Cardiac septum (tissue), 1 donor: ENCODE measurements around the gene TCP11. TPM values are rescaled to one million over a fixed set of nuclear protein-coding genes. Genes with fewer than 3 reads are reported as not detected.

ENCODE experiments used
- DNase-seq: peaks from one replicate; pipeline ENCODE4 v3.0.0-alpha.2; 2020; ENCODE audit warnings: low spot score
- intact Hi-C: fragments of 100-400 bp; cut with DNase I; formaldehyde crosslinking; loops from one replicate; pipeline ENCODE4 v1.14.0; 2022
- total RNA-seq: library from RNA; stranded (reverse); fragmentation: NEBNext Ultra II Directional; extraction: Animal tissue kit (Norgen Biotek cat#: 25700); gene quantifications from one replicate; pipeline ENCODE4 v1.2.1, GENCODE V29; 2021
- donor health status: DM: no; HTN: no; CAD: no.

The TCP11 gene
- total RNA-seq, 1 donor from 2014 or later, result not detected

GRCh38 chr6:35174088-35174434 lies 32.9 kb upstream of the TCP11 start:
- no peak for DNase-seq
- intact Hi-C loops, result no loop called here

GRCh38 chr6:35173427-35174087 lies 32.4 kb upstream of the TCP11 start:
- DNase-seq, result no peak

GRCh38 chr6:35173044-35173426 lies 31.9 kb upstream of the TCP11 start:
- intact Hi-C loops, result no loop called here
- no peak for DNase-seq

More at GRCh38 chr6:35173427-35174087, 32.4 kb upstream of the TCP11 start:
- intact Hi-C loops, result no loop called here

GRCh38 chr6:35170891-35171290 lies 29.8 kb upstream of the TCP11 start:
- intact Hi-C loops, result no loop called here

GRCh38 chr6:35170166-35170565 lies 29.0 kb upstream of the TCP11 start:
- intact Hi-C loops, result no loop called here

More at GRCh38 chr6:35170891-35171290, 29.8 kb upstream of the TCP11 start:
- no peak for DNase-seq

DNA sequence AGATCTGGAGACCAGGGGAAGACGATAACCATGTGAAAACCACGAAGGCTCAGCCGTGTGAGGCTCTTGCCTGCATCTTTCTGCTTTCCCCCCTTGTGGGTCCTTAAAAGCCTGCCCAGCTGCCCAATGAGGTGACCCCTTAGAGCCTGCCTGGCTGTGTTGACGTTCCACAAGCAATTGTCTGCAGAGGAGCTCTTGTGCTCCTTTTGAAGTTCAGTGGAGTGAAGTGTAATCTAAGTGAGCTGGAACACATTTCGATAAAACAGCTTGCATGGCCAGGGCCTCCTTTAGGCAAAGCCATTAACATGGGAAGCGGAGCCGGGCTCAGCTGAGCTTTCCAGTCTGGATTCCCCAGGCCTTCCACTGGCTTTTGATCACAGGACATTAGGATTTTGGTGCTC lies 27.3 kb upstream of the TCP11 start:
- DNase-seq, result no peak
- intact Hi-C loops, result no loop called here

More at GRCh38 chr6:35170166-35170565, 29.0 kb upstream of the TCP11 start:
- no peak for DNase-seq

DNA sequence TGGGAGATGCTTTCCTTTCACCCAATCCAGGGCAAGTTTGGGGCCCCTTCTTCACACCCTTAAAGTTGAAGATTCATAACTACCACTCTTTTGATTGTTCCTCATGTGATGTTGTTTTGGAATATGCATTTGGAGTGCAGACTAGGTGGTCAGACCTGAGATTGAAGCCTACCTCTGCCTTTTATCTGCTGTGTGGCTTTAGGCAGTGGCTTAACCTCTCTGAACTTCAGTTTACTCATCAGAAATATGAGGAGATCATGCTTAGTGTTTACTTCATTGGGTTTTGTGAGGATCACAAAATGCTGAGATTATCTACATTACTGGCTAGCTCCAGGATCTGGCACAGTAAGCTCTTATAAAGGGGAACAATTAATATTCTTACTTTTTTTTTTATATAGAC lies 26.4 kb upstream of the TCP11 start:
- DNase-seq, result no peak
- intact Hi-C loops, result no loop called here

DNA sequence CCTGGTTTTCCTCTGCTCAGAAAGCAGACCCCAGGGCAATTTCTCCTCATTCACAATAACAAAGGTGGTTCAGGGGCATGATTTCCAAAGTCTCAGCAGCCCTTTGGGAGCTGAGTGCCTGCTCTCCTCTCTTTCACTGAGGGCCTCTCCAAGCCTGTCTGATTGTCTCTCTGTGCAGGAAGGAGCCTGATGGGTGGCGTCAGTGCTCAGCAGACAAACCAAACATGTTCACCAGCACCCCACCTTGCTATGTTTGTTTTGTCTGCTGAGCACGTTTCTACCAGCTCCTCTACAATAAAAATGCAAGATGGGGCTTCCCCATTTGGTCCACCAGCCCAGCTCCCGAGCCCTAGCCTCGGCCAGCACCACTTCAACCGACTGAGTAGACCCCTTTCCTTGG lies 25.4 kb upstream of the TCP11 start:
- intact Hi-C loops, result no loop called here
- no peak for DNase-seq

DNA sequence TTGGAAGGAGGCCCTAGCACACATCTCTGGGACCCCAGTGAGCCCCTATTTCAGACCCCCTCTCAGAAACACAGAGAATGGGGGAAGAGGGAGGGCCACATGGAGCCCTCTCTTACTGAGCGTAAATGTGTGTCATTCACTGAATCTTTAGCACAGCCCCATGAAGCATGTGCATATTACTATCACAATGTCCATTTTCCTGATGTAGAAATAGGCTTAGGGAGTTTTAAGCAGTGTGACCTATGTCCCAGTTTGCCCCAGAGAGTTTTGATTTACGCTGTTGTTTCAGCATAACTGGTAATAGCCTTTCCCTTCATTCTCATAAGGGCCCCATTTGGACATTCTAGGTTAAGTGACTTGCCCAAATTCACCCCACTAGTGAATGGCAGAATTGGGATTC lies 25.0 kb upstream of the TCP11 start:
- intact Hi-C loops, result no loop called here
- no peak for DNase-seq

DNA sequence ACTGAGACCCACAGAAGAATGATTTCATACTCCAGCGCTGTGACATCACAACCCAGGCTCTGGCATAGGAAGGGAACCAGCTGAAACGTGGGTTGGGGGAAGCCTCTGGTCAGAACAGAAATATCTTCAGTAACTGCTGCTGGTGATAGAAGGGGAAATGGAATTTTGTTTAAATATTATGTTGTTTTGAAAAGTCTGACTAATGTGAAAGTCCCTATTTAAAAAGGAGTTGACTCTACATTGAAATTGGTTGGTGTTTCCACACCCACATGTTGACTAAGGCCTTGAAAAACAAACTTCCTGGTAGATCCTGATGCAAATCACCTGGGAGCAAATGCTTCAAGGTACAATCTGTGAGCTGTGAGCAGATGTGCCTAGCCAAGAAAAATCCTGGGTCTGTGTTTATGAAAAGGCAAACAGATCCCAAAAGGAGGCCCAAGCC lies 24.5 kb upstream of the TCP11 start:
- no peak for DNase-seq
- intact Hi-C loops, result no loop called here

GRCh38 chr6:35164868-35165267 lies 23.7 kb upstream of the TCP11 start:
- no peak for DNase-seq
- intact Hi-C loops, result no loop called here

GRCh38 chr6:35164277-35164676 lies 23.1 kb upstream of the TCP11 start:
- intact Hi-C loops, result no loop called here

DNA sequence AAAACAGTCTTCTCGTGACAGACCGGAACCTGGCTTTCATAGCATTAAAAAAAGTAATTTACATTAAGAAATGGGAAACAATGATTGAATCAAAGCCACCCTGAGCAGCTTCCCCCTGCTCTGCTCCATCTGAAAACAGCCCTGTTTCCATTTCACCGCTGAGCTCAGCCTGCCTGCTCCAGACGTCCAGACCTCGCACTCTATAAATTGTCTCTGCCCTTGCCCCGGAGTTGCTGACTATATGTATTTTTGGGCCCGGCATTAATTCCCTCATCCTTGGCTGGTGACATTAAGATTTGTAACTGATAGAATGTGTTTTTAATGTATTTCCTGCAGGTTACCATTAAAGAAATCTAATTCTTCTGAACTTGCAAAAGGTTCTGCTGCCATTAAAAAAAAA lies 22.7 kb upstream of the TCP11 start:
- intact Hi-C loops, result no loop called here
- DNase-seq, result no peak

More at GRCh38 chr6:35164277-35164676, 23.1 kb upstream of the TCP11 start:
- no peak for DNase-seq

GRCh38 chr6:35161776-35162607 lies 20.9 kb upstream of the TCP11 start:
- no peak for DNase-seq
- intact Hi-C loops, result no loop called here

DNA sequence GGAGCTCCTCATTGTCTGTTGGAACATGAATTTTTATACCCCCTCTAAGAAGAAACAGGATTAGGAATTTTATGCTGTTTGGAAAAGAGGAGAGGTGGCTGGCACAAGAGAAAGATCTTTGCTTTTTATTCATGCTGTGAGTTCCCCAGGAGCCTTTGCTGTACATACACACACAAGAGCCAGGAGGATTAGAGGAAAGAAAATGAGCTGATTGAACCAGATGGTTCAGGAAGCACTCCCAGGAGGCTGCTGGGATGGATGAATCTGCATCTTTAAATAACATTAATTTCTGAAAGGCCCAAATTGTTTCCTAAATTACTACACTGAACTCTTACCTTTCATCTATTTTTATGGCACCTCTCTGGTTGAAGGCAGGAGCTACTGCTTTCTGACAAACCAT lies 20.1 kb upstream of the TCP11 start:
- DNase-seq, result no peak
- intact Hi-C loops, result no loop called here

GRCh38 chr6:35160642-35161041 lies 19.5 kb upstream of the TCP11 start:
- intact Hi-C loops, result no loop called here
- DNase-seq, result no peak

- intact Hi-C loops, result no loop called here
- no peak for DNase-seq
Observed at GRCh38 chr6:35158520-35158919, 17.4 kb upstream of the TCP11 start.

GRCh38 chr6:35154947-35155346 lies 13.8 kb upstream of the TCP11 start:
- no peak for DNase-seq
- intact Hi-C loops, result no loop called here

GRCh38 chr6:35154262-35154661 lies 13.1 kb upstream of the TCP11 start:
- no peak for DNase-seq
- intact Hi-C loops, result no loop called here

DNA sequence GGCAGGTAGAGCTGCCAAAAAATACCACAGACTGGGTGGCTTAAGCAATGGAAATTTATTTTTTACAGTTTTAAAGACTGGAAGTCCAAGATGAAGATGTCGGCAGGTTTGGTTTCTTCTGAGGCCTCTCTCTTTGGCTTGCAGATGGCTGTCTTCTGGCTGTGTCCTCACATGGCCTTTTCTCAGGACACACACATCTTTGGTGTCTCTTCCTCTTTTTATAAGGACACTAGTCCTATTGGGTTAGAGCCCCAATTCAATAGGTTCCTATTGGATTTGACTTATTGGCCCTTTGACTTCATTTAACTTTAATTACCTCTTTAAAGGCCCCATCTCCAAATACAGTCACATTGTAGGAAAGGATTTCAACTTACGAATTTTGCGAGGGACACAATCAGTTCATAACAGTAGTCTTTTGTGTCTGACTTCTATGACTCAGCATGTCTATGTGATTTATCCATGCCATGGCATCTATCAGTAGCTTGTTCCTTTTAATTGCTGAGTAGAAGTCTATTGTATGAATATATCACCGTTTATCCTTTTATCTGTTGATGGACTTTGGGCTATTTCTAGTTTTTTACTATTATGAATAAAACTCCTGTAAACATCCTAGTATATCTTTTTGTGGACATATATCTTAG lies 11.0 kb upstream of the TCP11 start:
- intact Hi-C loops, result no loop called here
- DNase-seq, result no peak

DNA sequence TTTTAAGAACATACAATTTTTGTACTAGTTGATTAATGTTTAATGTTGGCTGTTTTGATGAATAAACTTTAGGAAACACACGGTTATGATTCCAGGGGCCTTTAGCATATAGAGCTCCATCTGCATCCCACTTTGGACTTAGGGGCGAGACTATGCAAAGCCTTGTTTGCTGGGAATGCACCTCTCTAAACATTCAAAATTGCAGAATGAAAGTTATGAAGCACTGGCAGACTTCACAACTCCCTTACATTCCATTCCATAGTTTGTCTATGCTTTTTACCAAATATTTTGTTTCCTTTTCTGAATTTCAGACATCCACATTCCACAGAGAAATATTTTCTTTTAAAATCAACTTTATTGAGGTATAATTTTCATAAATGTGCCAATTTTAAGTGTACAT lies 10.3 kb upstream of the TCP11 start:
- no peak for DNase-seq
- intact Hi-C loops, result no loop called here
